Measurements from ENCODE around the gene ARHGEF3.

GRCh38 chr3:56836276-56837163 is 34.8 kb upstream of the ARHGEF3 start:
- no peak for TF ChIP-seq KLF1 (tag by site-specific recombination; IDR thresholded peaks at IDR 0.05)
- TF ChIP-seq REST (tag by site-specific recombination; IDR thresholded peaks at IDR 0.05) = no peak
- no peak for TF ChIP-seq CTCF (tag by site-specific recombination; IDR thresholded peaks at IDR 0.05)
- TF ChIP-seq ZNF335 (tag by site-specific recombination; conservative IDR thresholded peaks at IDR 0.05) = no peak

Measured in HEK293 (cell line).